Stimulated activated CD8-positive, alpha-beta memory T cell treated with anti-CD3 and anti-CD28 coated beads, Interleukin-15, amount 100 ng/mL, for 4 hours (primary cell): ENCODE data around the gene EVL.
"Not testable (repeated sequence)": the region's sequence is repeated elsewhere in the genome, so short reads cannot be mapped to it uniquely, and the experiment has no call there.

Source experiments
- DNase-seq, 2 donors: peaks; one replicate each; pipeline ENCODE4 v3.0.0-alpha.2; 2020; ENCODE audit warnings: low read depth in 2 of 2

The EVL gene

GRCh38 chr14:100165831-100166440 is 100.7 kb downstream of the EVL start:
- DNase-seq = no peak

GRCh38 chr14:100168506-100168905 is 103.3 kb downstream of the EVL start:
- DNase-seq = no peak

- no peak for DNase-seq
Observed at GRCh38 chr14:100170880-100171279, 105.7 kb downstream of the EVL start.

GRCh38 chr14:100172811-100173210 is 107.6 kb downstream of the EVL start:
- DNase-seq = no peak

- no peak for DNase-seq
Observed at GRCh38 chr14:100173353-100173752, 108.1 kb downstream of the EVL start.

- DNase-seq = no peak
Observed at GRCh38 chr14:100176811-100177327, 111.6 kb downstream of the EVL start.

GRCh38 chr14:100178691-100179090 is 113.5 kb downstream of the EVL start:
- DNase-seq = no peak

GRCh38 chr14:100180671-100181070 is 115.4 kb downstream of the EVL start:
- not testable (repeated sequence) for DNase-seq

- not testable (repeated sequence) for DNase-seq
Observed at GRCh38 chr14:100181876-100182551, 116.8 kb downstream of the EVL start.

- no peak for DNase-seq
Observed at GRCh38 chr14:100187247-100187833, 122.1 kb downstream of the EVL start.

- DNase-seq = no peak
Observed at GRCh38 chr14:100188392-100189030, 123.3 kb downstream of the EVL start.

- no peak for DNase-seq
Observed at GRCh38 chr14:100190126-100190525, 124.9 kb downstream of the EVL start.

- no peak for DNase-seq
Observed at GRCh38 chr14:100191584-100192249, 126.5 kb downstream of the EVL start.

- no peak for DNase-seq
Observed at GRCh38 chr14:100192250-100192671, 127.0 kb downstream of the EVL start.

- peak; percentile 99 for DNase-seq
Observed at GRCh38 chr14:100192672-100193416, 127.6 kb downstream of the EVL start.
